G401.6 (cell line): Measurements from ENCODE around the gene DDX28.
"Not testable (repeated sequence)": the region's sequence is repeated elsewhere in the genome, so short reads cannot be mapped to it uniquely, and the experiment has no call there.

Experiments
- FAIRE-seq: peaks from 2 replicates; lab custom pipeline; 2012; peaks lifted over from hg19 to GRCh38; lab: Jason Lieb, UNC

Gene DDX28

DNA sequence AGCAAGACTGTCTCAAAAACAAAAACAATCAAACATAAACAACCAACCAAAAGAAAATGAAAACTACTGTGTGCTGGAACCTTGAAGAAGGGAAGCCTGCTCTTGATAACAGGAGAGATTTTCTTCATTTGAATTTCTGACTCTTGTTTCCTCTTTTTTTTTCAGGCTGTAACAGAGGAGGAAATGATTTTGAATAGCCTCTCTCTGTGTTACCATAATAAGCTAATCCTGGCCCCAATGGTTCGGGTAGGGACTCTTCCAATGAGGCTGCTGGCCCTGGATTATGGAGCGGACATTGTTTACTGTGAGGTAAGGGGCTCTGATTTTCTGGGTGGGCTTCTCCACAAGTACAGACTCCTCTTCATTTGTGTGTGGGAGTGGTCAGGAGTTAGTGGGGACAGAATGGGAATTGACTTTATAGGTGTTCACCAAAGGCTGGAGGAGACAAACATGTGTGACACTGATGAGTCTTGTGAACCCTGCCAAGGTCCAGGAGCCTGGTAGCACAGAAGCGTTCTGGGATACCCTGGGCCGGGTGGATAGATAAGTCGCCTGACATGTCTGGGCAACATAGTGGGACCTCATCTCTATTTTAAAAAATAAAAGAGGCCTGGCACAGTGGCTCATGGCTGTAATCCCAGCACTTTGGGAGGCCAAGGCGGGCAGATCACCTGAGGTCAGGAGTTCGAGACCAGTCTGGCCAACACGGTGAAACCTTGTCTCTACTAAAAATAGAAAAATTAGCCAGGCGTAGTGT lies 15.0 kb upstream of the DDX28 start:
- FAIRE-seq = no peak

DNA sequence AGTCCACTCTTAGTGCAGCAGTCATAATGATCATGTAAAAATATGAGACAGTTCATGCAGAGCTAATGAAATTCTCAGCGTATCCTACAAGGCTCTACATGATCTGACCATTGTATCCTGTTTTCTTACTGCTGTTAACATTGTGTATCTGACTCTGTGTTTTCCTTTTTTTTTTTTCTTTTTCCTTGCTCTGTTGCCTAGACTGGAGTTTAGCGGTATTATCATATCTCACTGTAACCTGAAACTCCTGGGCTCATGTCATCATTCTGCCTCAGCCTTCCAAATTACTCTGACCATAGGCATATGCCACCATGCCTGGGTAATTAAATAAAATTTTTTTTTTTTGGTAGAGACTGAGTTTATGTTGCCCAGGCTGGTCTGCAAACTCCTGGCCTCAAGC lies 12.2 kb upstream of the DDX28 start:
- FAIRE-seq = no peak

DNA sequence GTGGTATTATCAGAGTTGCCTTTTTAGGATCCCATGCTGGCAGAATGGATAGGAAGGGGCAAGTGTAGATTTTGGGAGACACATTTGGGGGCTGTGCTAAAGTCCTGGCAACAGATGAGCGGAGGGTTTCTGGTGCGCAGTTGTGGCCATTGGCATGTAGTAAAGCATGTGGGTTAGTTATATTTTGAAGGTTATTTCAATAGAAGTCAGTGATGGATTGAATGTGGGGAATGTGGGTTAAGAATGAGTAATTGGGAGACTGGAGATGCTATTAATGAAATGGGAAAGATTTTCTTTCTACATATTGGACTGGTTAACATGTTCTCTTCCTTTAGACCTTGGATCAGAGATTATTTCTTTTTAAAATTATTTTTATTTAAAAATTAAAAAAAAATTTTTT lies 10.1 kb upstream of the DDX28 start:
- FAIRE-seq = no peak

DNA sequence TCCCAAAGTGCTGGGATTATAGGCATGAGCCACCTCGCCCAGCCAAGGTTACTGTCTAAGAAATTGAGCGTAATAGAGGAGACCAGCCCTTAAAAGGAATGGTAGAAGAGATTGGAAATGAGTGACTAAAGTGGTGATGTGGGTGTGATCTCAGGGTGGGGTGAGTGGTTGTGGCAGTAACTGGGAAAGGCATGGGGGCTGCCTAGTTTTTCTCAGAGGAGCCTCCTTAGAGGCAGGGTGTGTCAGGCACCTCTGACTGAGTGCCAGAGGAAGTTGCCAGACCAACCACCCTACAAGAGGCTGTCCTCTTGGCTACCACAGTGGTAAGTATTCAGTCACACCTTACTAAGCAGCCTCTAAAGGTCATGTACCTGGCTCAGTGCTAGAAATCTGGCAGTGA lies 8.9 kb upstream of the DDX28 start:
- no peak for FAIRE-seq

DNA sequence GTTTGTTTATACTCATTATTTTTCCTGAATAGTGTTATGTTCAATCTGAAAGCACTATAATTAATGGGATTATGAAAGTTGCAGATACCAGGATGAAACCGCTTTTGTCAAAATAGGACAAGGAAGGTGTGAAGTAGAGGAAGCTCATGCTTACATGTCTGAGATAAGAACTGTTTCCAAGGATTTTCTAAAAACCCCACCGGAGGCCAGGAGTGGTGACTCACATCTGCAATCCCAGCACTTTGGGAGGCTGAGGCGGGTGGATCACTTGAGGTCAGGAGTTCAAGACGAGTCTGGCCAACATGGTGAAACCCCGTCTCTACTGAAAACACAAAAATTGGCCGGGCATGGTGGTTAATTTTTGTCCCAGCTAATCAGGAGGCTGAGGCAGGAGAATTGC lies 7.1 kb upstream of the DDX28 start:
- FAIRE-seq = not testable (repeated sequence)

DNA sequence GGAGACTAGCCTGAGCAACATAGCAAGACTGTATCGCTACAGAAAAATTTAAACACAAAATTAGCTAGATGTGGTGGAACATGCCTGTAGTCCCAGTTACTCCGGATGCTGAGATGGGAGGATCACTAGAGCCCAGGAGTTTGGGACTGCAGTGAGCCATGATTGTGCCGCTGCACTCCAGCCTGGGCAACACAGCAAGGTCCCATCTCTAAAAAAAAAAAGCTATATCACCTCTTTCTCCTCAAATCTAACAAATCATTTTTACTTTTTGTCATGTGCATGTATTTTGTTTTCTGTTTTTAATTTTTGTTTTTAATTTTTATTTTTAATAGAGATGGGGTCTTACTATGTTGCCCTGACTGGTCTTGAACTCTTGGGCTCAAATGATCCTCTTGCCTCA lies 6.0 kb upstream of the DDX28 start:
- no peak for FAIRE-seq

DNA sequence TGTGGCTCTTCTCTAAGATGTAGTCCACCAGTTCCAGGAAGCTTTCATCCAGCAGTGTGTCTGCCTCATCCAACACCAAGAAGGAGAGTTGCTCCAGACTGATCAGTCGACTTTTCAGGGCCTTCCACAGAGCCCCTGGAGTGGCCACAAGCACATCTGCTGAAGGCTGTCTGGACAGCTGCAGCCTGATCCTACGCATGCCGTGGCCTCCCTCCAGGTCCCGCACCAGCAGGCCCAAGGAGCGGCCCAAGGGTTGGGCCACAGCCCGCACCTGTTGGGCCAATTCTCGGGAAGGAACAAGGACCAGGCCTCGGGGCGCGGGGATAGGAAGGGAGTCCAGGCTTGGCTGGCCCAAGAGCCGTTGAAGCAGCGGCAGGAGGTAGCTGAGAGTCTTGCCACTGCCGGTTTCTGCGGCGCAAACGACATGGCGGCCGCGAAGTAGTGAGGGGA lies 729 bp downstream of the DDX28 start:
- no peak for FAIRE-seq

DNA sequence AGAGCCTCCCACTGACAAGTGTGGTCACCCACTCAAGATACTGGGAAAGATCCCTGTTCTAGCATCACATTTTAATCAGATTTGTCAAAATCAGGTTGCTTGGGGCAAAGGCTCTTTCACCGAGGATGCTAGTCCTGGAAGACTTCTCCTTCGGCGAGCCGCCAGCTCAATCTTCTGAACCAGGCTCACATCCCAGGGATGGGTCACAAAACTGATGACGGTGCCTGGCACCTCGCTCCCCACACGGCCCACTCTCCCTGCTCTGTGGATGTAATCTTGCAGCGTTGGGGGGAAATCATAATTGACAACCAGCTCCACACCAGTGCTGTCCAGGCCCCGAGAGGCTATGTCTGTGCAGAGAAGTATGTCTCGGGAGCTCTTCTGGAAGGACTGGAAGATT lies 1.5 kb downstream of the DDX28 start:
- FAIRE-seq = no peak

DNA sequence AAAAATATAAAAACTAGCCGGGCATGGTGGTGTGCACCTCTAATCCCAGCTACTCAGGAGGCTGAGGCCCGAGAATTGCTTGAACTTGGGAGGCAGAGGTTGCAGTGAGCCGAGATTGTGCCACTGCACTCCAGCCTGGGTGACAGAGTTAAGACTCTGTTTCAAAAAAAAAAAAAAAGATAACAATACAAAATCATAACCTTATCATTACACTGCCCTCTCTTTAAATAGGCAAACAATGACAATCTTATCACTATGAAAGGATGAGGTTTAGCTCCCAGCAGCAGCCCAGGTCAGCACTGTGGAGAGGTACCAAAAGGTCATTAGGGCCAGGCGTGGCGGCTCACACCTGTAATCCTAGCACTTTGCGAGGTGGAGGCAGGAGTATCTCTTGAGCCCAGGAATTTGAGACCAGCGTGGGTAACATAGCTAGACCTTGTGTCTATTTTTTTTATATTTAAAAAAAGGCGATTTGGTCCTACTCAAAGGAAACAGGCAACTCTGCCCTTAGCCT lies 3.8 kb downstream of the DDX28 start:
- no peak for FAIRE-seq

DNA sequence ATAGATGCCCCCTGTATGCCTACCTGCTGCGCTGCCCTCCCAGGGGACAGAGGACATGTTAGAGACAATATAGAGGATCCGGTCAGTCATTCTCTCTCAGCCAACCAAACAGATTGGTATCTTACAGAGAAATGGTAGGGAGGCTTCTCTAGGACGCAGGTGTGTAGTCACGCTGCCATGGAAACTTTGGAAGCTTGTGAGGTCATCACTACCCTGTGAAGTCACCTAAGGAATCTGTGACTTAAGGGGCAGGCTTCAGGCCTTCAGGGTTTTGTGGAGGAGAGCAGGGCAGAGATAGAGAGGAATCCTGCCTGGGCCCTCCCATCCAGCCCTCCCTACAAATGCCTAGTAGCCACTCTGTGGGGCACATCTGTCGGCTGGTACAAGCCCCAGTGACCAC lies 7.4 kb downstream of the DDX28 start, which contains the start of gene DPEP2NB:
Gene DPEP2NB (minus strand): TSS at position 231 of the 400 bp plus-strand sequence. CDS start 141 bp downstream, at position 90.
- FAIRE-seq = no peak

DNA sequence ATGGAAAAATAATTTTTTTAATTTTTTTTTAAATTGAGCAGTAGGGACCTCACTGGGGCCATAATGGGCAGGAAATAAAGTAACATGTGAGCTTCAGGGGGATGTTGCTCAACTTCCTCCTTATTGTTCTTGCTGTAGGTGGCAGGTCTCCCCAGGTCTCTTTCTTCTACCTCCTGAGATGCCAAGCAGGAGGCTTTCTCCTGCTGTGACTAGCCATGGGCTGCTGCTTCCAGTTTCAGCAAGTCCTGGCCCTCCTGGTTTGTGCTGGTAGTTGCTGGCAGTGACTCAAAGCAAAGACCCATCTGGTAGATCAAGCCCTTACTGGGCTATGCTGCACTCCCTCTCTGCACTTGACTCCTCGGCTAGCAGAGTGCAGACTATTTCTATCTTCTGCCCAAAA lies 9.6 kb downstream of the DDX28 start:
- FAIRE-seq = no peak

DNA sequence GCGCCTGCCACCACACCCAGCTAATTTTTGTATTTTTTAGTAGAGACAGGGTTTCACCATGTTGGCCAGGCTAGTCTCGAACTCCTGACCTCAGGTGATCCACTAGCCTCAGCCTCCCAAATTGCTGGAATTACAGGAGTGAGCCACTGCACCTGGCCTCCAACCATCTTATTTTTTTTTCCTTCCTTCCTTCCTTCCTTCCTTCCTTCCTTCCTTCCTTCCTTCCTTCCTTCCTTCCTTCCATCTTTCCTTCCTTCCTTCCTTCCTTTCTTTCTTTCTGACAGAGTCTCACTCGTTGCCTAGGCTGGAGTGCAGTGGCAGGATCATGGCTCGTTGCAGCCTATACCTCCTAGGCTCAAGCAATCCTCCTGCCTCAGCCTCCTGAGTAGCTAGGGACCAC lies 13.2 kb downstream of the DDX28 start:
- not testable (repeated sequence) for FAIRE-seq

DNA sequence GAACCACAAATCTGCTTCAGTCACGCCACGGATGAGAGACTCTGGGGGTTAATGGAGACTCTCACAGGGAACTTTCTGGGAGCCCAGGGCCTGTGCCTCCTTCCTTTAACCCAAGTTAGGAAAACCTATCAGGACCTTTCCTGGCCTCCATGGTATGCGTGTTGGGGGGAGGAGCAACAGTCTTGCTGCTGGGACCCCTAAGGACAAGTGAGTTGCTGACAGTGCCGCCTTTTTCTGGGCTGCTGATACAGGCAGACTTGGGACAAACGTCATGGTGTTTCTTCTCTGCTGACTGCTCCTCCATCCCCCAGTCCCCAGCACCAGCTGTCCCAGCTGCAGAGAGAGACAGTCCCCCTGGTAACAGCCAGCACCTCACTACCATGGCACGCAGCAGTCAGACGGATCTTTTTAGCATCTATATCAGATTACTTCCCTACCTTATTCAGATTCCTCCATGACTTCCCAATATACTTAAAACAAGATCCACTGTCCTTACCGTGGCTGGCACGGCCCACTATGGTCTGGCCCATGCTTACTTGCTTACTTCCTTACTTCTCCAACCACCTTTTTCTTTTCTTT lies 13.8 kb downstream of the DDX28 start:
- FAIRE-seq = no peak

DNA sequence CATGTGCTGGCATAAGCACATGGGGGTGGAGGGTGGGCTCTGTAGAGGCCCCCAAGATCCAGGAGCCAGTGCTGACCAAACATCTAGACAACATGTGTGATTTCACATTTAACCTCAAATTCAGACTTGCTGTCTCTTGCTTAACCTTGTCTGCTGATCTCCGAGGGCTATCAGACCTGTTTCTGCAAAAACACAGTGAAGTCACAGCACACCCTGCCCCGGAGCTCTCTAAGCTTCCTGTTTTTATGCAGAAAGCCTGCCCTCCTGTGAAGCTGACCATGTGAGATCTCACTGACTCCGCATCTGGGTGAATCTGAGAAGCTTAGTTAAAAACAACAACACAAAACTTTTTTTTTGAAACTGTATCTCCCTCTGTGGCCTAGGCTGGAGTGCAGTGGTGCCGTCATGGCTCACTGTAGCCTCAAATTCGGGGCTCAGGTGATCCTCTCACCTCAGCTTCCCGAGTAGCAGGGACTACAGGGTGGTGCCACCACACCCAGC lies 17.2 kb downstream of the DDX28 start:
- no peak for FAIRE-seq

DNA sequence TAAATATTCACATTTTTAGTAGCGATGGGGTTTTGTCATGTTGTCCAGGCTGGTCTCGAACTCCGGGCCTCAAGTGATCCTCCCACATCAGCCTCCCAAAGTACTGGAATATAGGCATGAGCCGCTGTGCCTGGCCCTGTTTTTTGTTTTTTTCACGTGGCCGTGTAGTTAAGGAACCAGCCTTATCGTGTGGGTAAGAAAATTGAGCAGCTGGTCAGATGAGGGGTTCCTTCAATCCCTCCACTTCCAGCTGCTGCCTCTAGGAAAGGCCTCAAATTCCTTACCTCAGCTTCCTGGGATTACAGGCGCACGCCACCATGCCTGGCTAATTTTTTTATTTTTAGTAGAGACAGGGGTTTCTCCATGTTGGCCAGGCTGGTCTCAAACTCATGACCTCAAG lies 17.8 kb downstream of the DDX28 start:
- FAIRE-seq = no peak

DNA sequence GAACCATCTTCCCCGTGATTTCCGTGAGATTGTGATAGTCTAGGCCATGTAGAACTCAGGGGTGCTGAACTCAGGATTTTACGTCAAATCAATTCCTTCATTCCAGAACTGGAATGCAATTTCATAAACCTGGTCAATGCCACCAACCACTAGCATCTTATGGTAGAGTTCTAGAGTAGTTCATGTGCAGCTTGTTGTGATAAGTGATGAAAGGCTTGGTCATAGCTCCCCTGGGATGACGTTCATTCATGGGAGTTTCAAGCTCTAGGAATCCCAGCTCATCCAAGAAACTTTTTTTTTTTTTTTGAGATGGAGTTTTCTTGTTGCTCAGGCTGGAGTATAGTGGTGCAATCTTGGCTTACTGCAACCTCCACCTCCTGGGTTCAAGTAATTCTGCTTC lies 20.0 kb downstream of the DDX28 start:
- FAIRE-seq = no peak

DNA sequence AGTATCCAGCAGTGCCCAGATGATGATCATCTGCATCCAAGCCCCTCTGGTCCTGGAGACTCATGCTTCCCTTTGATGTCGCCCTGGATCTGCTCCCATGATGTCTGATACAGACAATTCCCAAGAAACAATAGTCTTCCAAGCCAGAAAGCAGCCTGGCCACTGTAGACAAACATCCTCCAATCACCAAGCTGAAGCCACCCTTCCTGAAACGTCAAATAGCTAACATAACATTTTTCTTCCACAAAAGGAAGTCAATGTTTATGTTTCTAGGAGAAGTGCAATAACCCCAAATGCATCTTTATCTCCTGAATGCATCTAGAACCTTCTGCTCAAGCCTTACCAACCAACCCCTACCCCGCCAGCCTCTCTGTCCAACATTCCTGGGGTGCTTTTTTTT lies 22.6 kb downstream of the DDX28 start:
- no peak for FAIRE-seq

DNA sequence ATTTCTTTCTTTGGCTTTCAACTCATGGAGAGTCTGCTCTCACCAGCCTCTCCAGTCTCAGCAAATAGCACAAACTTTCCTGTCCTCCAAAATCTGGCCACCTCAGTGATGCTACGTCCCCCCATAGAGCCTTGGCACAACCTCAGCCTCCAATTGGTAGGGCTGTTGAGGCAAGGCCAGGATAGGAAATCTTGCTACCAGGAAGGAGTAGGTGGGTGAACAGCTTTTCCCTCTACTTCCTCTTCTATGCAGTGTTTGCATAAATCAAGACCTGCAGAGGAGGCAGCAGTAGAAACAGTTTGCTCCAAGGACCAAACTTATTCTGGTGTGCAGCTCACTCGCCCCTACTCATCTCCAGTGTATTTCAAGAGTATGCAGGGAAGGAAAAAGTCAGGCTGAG lies 23.0 kb downstream of the DDX28 start:
- no peak for FAIRE-seq

DNA sequence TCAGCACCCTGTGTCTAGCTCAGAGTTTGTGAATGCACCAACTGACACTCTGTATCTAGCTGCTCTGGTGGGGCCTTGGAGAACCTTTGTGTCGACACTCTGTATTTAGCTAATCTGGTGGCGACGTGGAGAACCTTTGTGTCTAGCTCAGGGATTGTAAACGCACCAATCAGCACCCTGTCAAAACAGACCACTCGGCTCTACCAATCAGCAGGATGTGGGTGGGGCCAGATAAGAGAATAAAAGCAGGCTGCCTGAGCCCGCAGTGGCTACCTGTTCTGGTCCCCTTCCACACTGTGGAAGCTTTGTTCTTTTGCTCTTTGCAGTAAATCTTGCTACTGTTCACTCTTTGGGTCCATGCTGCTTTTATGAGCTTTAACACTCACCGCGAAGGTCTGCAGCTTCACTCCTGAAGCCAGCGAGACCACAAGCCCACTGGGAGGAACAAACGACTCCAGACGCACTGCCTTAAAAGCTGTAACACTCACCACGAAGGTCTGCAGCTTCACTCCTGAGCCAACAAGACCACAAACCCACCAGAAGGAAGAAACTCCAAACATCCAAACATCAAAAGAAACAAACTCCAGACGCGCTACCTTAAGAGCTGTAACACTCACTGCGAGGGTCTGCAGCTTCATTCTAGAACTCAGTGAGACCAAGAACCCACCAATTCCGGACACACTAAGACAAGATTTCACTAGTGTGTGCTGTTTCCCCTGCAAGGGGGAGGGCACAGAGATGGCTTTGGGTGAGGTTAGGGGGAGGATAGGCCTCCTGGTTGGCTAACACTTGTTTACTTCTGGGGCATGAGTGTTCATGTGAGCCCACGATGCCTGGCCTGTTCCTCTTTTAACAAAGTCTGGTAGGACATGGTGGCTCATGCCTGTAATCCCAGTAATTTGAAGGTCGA lies 24.0 kb downstream of the DDX28 start, which contains the start of gene DPEP2:
Gene DPEP2 (minus strand): TSS at position 706 of the 910 bp plus-strand sequence. CDS start 6,272 bp downstream, outside the sequence.
- not testable (repeated sequence) for FAIRE-seq

DNA sequence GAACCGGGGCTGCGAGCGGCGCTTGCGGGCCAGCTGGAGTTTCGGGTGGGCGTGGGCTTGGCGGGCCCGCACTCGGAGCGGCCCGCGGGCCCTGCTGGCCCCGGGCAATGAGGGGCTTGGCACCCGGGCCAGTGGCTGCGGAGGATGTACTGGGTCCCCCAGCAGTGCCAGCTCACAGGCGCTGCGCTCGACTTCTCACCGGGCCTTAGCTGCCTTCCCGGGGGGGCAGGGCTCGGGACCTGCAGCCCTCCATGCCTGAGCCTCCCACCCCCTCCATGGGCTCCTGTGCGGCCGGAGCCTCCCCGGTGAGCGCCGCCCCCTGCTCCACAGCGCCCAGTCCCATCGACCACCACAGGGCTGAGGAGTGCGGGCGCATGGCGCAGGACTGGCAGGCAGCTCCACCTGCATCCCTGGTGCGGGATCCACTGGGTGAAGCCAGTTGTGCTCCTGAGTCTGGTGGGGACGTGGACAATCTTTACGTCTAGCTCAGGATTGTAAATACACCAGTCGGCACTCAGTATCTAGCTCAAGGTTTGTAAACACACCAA lies 24.7 kb downstream of the DDX28 start:
- not testable (repeated sequence) for FAIRE-seq

DNA sequence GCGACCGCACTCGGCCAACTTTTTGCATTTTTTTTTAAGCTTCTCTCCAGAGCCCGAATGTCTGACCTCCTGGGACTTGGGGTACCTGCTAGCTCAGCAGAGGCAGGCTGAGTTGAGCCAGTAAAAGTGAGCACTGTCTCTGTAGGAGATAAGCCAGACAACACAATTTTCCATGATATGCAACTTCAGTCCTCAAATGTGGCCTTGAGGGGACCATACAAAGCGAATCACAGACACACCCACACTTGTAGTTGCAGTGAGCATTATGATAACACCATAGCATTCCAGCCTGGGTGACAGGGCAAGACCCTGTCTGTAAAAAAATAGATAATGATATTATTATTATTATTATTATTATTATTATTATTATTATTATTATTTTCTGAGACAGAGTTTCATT lies 26.4 kb downstream of the DDX28 start:
- FAIRE-seq = no peak

DNA sequence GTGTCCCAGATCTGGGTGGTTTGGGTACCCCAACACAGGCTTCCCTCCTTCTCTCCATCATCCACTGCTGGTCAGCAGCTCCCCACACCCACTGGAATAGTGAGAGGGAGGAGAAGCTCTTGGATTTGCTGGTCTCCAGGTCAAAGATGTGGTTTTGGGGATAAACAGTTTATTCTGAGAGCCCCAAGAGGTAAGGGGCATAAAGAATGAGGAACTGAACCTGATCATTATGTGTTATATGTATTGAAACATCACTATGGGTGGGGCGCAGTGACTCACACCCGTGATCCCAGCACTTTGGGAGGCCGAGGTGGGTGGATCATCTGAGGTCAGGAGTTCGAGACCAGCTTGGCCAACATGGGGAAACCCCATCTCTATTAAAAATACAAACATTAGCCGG lies 27.6 kb downstream of the DDX28 start:
- no peak for FAIRE-seq
